Dedifferentiated amniotic fluid mesenchymal stem cell (primary cell): ENCODE data around the gene GAD1.

ENCODE experiments used
- DNase-seq: peaks from one replicate; pipeline ENCODE4 v3.0.0-alpha.2; 2016; ENCODE audit errors: extremely low spot score

Gene GAD1

GRCh38 chr2:170895023-170895757 is 78.5 kb downstream of the GAD1 start:
- no peak for DNase-seq

DNA sequence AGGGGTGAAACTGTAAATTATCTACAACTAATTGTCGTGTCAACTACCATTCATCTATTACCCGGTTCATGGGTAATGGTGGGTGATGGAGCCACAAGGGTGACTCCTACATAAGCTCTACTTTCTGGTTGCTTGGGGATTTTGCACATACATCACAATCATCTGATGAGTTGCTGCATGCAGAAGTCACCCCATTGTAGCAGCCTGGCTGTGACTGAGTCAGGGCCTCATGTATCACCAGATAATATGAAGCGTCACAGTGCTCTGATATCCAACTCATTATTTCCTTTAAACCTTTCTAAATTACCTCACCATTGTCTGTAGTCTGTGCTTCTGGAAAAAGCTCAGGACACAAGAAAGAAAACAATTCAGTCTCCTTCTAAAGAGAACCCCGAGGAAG is 79.9 kb downstream of the GAD1 start:
- no peak for DNase-seq

- DNase-seq, result no peak
These were observed 80.4 kb downstream of the GAD1 start for GRCh38 chr2:170897108-170897507.

DNA sequence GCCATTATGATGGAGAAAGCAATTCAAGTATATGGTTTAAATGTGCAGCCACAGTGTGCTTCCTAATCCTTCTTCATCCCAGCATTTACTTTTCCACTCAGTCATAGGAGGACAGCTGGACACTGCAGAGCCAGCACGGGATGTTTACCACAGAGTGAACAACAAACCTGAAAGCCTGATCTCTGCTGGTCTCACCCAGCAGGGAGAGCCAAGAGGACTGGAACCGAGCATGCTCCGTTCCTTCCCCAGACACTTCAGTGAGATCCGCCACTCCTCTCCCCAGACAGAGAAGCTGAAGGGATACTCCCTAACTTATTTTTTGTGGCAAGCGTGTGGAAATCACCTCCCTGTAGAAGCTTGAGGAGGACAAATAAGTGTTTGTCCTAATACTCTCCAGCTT is 89.2 kb downstream of the GAD1 start:
- no peak for DNase-seq
